Endothelial cell (in vitro differentiated cells): ENCODE data around the gene PRKCZ. TPM values are rescaled to one million over a fixed set of nuclear protein-coding genes. Genes with fewer than 3 reads are reported as not detected.
"Not testable (repeated sequence)": the region's sequence is repeated elsewhere in the genome, so short reads cannot be mapped to it uniquely, and the experiment has no call there.

ENCODE experiments used
- DNase-seq: peaks from one replicate; pipeline ENCODE4 v3.0.0; 2021; ENCODE audit warnings: low spot score
- H3K27ac Mint-ChIP-seq: one replicate; pipeline ENCODE4 v1.8.0; 2021; ENCODE audit warnings: mixed read lengths, inconsistent platforms; ENCODE audit not compliant: unreplicated experiment
- H3K27me3 Mint-ChIP-seq: one replicate; pipeline ENCODE4 v1.8.0; 2021; ENCODE audit warnings: mild to moderate bottlenecking, moderate library complexity, mixed read lengths, inconsistent platforms; ENCODE audit not compliant: unreplicated experiment
- H3K36me3 Mint-ChIP-seq: one replicate; pipeline ENCODE4 v1.8.0; 2021; ENCODE audit warnings: mild to moderate bottlenecking, low read depth, mixed read lengths, inconsistent platforms; ENCODE audit not compliant: unreplicated experiment
- H3K4me1 Mint-ChIP-seq: one replicate; pipeline ENCODE4 v1.8.0; 2021; ENCODE audit warnings: mild to moderate bottlenecking, mixed read lengths, inconsistent platforms; ENCODE audit not compliant: unreplicated experiment
- H3K4me3 Mint-ChIP-seq: one replicate; pipeline ENCODE4 v1.8.0; 2021; ENCODE audit warnings: mild to moderate bottlenecking, mixed read lengths, inconsistent platforms; ENCODE audit not compliant: unreplicated experiment
- H3K9me3 Mint-ChIP-seq: one replicate; pipeline ENCODE4 v1.8.0; 2021; ENCODE audit warnings: mixed read lengths, inconsistent platforms; ENCODE audit not compliant: unreplicated experiment
- CTCF ChIP-seq: fragments of 200-600 bp; sonication (generic); IDR thresholded peaks from one replicate; pipeline ENCODE4 v1.5.0; 2021; ENCODE audit warnings: antibody characterized with exemption; ENCODE audit not compliant: unreplicated experiment
- total RNA-seq: library from RNA; stranded (reverse); fragmentation: NEBNext Ultra II Directional; extraction: Animal tissue kit (Norgen Biotek cat#: 25700); gene quantifications from one replicate; pipeline ENCODE4 v1.2.1, GENCODE V29; 2021; ENCODE audit not compliant: unreplicated experiment

PRKCZ gene
- total RNA-seq, 1 donor from 2014 or later = 23.1 TPM

DNA sequence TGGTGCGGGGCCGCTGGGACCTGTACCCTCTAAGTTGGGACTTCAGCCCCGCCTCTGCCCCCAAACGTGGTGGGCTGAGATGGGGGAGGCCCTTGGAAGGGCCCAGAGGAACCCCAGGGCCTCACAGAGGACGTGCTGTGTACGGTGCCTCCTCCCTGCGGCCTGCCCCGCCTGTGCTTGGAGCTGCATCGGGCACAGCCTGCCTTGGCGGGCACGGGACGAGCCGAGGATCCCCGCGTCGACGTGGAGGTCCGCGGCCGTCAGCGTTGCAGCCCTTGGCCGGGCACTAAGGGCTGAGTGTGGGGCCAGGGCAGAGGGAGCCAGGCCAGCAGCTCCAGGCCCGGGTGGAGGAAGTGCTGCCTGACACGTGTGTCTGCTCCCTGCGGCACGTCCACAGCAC is 43.4 kb downstream of the PRKCZ start:
- Mint-ChIP-seq H3K27ac (no peak overlapping the region), H3K36me3 (peaks cover 9% of the 10 kb centered on the region), H3K4me3 (no peak overlapping the region), H3K27me3 (peaks cover 3% of the 10 kb centered on the region), H3K9me3 (no peaks in the 10 kb centered on the region), H3K4me1 (no peaks in the 10 kb centered on the region)
- no peak for DNase-seq
- no peak for TF ChIP-seq CTCF

DNA sequence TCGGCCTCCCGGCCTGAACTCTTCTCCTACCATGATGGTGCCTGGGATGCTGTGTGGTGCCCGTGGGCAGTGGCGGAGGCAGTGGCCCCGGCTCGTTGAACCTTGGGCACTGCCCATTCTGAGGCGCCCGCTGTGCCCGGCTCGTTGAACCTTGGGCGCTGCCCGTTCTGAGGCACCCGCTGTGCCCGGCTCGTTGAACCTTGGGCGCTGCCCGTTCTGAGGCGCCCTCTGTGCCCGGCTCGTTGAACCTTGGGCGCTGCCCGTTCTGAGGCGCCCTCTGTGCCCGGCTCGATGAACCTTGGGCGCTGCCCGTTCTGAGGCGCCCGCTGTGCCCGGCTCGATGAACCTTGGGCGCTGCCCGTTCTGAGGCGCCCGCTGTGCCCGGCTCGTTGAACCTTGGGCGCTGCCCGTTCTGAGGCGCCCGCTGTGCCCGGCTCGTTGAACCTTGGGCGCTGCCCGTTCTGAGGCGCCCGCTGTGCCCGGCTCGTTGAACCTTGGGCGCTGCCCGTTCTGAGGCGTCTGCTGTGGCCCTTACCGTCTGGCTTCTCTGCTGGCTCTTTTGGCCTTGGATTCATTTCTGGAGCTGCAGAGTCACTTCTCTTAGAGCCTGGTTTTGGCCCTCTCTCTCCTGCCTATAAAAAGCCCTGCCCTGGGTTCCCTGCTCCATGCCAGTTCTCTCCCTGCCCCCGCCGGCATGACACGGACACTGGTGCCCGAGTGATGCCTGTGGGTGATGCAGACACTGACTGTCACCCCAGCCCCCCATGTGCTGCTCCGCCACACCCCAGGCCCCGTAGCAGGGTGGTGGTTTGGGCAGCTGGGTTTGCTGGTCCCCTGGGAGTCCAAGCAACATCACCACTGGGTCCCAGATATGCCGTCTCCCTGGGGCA is 44.3 kb downstream of the PRKCZ start:
- not testable (repeated sequence) for H3K4me1 Mint-ChIP-seq, DNase-seq, H3K36me3 Mint-ChIP-seq, H3K27me3 Mint-ChIP-seq, H3K27ac Mint-ChIP-seq, H3K9me3 Mint-ChIP-seq, H3K4me3 Mint-ChIP-seq

DNA sequence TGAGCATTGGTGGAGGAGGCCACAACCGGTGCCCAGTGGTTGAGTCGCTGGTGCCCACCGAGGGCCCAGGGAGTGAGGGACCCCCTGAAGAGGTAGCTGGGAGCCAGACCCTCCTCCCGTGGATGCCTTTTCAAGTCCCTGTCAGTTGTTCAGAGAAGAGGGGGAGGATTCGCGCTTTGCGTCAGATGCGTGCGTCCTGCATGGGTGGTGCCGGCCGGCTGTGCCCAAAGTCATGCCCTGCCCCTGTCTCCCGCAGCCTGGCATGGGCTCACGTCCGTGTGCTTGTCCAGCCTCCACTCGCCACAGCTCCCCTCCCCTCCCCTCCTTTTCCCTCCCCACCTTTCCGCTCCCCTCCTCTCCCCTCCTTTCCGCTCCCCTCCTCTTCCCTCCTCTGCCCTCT is 45.2 kb downstream of the PRKCZ start:
- H3K27ac Mint-ChIP-seq = no peak overlapping the region
- no peaks in the 10 kb centered on the region for H3K9me3 Mint-ChIP-seq
- DNase-seq = no peak
- peaks cover 9% of the 10 kb centered on the region for H3K36me3 Mint-ChIP-seq
- H3K27me3 Mint-ChIP-seq = peaks cover 3% of the 10 kb centered on the region
- H3K4me3 Mint-ChIP-seq = no peak overlapping the region
- no peaks in the 10 kb centered on the region for H3K4me1 Mint-ChIP-seq
- no peak for TF ChIP-seq CTCF

DNA sequence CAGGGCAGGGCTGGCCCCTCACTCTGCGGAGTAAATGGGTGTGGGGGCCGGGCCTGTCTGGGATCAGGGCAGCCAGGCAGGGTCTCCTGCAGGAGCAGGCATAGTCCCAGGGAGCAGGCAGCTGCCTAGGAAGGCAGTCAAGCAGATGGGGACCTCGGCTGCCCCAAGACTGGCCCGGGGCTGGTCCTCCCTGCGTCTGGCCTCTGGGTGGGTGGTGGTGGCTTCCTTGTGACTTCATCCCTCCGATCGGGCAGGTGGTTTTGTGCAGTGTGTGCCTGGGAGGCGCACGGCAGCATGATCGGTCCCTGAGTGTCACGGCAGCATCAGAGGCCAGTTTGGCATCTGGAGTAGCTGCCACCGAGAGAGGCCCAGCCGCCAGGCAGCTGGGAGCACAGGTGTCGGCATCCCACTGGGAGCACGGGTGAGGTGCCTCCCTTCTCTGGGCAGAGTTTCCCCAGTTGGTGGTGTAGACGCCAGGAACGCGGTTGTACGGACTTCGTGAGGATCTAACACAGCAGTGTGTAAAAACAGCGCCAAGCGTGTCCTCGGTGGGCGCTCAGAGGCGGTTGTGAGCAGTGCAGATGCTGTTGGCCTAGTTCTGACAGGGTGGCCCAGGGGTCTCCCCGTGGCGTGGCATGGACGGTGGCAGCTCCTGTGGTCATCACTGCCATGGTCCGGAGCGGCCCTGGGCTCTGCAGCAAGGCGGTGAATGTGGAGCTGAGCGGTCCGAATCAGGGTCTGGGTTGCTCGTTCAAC is 45.9 kb downstream of the PRKCZ start:
- no peak for DNase-seq
- TF ChIP-seq CTCF = no peak
- Mint-ChIP-seq H3K27ac (no peak overlapping the region), H3K36me3 (peaks cover 9% of the 10 kb centered on the region), H3K4me1 (no peaks in the 10 kb centered on the region), H3K9me3 (no peaks in the 10 kb centered on the region), H3K4me3 (no peak overlapping the region), H3K27me3 (peaks cover 3% of the 10 kb centered on the region)

DNA sequence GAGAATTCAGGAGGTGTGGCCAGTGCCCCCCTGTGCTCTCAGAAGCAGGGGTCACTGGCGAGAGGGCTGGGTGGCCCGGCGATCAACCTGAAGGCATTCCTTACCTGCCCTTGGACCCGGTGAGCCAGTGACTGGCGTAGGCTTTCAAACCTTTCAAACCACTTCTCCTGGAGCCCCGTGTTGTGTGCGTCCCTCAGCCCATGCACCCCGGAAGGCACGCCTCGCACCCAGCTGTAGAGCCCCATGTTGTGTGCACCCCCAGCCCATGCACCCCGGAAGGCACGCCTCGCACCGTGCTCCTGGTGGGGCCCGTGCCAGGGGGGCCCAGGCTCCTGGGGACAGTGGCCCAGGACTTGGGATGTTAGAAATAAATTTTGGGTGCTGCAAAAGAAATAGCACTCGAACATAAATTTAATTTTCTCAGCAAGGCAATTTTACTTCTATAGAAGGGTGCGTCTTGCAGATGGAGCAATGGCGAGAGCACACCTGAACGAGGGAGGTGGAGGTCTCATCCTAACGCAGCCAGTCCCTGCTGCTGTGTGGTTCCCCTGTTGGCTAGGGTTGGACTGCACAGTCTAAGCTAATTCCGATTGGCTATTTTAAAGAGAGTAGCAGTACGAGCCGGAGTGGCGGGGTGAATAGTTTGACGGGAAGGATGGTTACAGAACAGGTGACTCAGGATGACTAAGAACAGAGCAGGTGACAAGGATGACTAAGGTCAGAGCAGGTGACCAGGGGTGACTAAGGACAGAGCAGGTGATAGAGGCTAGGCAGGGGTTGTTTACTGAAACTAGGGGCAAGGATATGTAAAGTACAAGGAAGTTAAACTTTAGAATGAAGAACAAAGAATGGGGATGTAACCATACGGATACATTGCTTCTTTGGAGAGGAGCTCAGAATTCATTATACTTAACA is 47.4 kb downstream of the PRKCZ start:
- peak overlapping the region; percentile 48 for H3K4me3 Mint-ChIP-seq
- DNase-seq = no peak
- TF ChIP-seq CTCF = no peak
- peak overlapping the region; percentile 74 for H3K27ac Mint-ChIP-seq
- H3K36me3 Mint-ChIP-seq = peaks cover 9% of the 10 kb centered on the region
- H3K9me3 Mint-ChIP-seq = no peaks in the 10 kb centered on the region
- peaks cover 3% of the 10 kb centered on the region for H3K27me3 Mint-ChIP-seq
- H3K4me1 Mint-ChIP-seq = no peaks in the 10 kb centered on the region
